Upper lobe of right lung (tissue), 1 donor: ENCODE data around the gene TNXB. TPM values are rescaled to one million over a fixed set of nuclear protein-coding genes. Genes with fewer than 3 reads are reported as not detected.

Experiments used
- ATAC-seq: fragments of 200-7000 bp; cut with Tn5 transposase; one replicate; pipeline ENCODE4 v1.9.1; 2020; ENCODE audit warnings: mild to moderate bottlenecking, moderate library complexity
- DNase-seq: peaks from one replicate; pipeline ENCODE4 v3.0.0-alpha.2; 2020
- H3K27ac ChIP-seq: fragments of 200-600 bp; one replicate; pipeline ENCODE4 v1.8.0; 2022
- H3K27me3 ChIP-seq: fragments of 200-600 bp; one replicate; pipeline ENCODE4 v1.8.0; 2022; ENCODE audit warnings: mild to moderate bottlenecking
- H3K36me3 ChIP-seq: fragments of 200-600 bp; one replicate; pipeline ENCODE4 v1.8.0; 2022
- H3K4me1 ChIP-seq: fragments of 200-600 bp; one replicate; pipeline ENCODE4 v1.8.0; 2022
- H3K4me3 ChIP-seq: fragments of 200-600 bp; one replicate; pipeline ENCODE4 v1.8.0; 2022; ENCODE audit warnings: mild to moderate bottlenecking
- H3K9me3 ChIP-seq: fragments of 200-600 bp; one replicate; pipeline ENCODE4 v1.8.0; 2022
- CTCF ChIP-seq: fragments of 200-600 bp; IDR thresholded peaks from one replicate; pipeline ENCODE4 v1.8.0; 2022; ENCODE audit warnings: antibody characterized with exemption
- intact Hi-C: fragments of 100-400 bp; cut with DNase I; formaldehyde crosslinking; loops from one replicate; pipeline ENCODE4 v1.11.0; 2022
- total RNA-seq: library from RNA; stranded (reverse); fragmentation: NEBNext Ultra II Directional; extraction: Animal tissue kit (Norgen Biotek cat#: 25700); gene quantifications from one replicate; pipeline ENCODE4 v1.2.1, GENCODE V29; 2021
- donor health status: DM: no; HTN: yes; CAD: no; lungs with severe emphysema.

Gene TNXB
- total RNA-seq, 1 donor from 2014 or later = 162 TPM

DNA sequence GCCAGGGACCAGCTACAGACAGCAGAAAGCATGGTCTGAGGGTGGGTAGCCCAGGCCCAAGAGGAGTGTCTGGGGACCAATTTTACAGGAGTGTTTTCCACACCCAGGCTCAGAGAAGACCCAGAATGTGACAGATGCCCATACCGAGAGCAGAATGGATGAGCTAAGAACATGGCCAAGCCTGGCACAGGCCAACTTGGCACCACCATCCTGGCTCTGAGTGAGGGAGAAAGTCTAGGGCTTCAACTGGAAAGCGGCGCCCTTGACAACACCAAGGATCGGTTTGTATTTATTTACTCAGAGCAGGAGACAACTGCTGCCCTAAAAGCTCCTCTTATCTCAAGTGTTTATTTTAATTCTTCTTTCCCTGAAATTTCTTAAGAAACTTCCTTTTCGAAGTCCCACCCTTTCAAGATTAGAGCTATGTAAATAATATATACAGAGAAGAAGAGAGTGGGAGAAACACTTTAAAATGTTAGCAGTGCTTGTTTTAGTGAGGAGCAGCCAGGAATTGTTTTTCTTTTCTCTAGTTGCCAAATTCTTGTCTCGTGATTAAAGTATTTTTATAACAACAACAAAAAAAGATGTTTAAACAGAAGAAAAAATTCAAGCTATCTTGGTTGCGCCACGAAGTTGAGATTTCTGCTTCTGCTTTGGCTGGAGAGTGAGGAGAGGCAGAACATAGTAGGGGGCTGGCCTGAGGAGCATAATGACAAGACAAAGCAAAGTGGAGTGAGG is 16.2 kb downstream of the TNXB start:
- Histone ChIP-seq H3K4me1 (peaks cover 25% of the 10 kb centered on the region), H3K36me3 (peaks cover 29% of the 10 kb centered on the region), H3K9me3 (no peaks in the 10 kb centered on the region), H3K4me3 (no peak overlapping the region), H3K27me3 (peaks cover 22% of the 10 kb centered on the region), H3K27ac (peak overlapping the region; percentile 78)
- no peak for TF ChIP-seq CTCF
- DNase-seq = peak; percentile 63
- peak; percentile 9 for ATAC-seq
- intact Hi-C loops = no loop called here

DNA sequence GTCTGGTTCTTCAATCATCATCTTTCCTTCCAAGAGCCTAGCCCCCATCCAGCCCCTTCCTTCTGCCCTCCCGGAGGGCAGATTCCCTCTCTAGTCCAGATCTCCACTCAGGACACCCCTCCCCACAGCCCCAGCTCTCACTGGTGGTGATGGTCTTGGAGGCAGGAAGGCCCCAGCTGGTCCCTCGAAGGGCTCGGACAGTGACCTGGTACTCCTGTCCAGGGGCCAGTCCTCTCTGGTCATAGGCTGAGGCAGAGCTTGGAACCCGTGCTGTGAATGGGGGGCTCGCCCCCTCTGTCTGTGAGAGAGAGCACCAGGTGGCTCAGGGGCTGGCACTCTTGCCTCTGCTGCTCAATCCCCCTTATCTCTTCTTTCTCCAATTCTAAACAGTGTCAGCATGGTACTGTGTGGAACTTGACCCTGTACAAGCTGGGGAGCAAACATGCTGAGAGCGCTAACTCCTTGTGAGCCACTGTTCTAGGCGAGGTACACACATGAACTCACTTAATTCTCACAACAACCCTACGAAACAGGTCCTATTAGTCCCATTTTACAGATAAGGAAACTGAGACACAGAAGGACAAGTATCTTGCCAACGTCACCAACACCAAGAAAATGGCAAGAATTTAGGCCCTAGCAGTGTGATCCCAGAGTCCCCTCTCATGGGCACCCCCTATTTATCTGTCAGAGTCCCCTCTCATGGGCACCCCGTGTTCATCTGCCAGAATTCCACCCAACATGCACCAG is 19.9 kb downstream of the TNXB start:
- Histone ChIP-seq H3K4me1 (peaks cover 38% of the 10 kb centered on the region), H3K27ac (peak overlapping the region; percentile 17), H3K4me3 (no peak overlapping the region), H3K9me3 (no peaks in the 10 kb centered on the region), H3K27me3 (no peaks in the 10 kb centered on the region), H3K36me3 (peaks cover 19% of the 10 kb centered on the region)
- intact Hi-C loops = no loop called here
- peak; percentile 60 for DNase-seq
- ATAC-seq = no peak
- TF ChIP-seq CTCF = no peak

DNA sequence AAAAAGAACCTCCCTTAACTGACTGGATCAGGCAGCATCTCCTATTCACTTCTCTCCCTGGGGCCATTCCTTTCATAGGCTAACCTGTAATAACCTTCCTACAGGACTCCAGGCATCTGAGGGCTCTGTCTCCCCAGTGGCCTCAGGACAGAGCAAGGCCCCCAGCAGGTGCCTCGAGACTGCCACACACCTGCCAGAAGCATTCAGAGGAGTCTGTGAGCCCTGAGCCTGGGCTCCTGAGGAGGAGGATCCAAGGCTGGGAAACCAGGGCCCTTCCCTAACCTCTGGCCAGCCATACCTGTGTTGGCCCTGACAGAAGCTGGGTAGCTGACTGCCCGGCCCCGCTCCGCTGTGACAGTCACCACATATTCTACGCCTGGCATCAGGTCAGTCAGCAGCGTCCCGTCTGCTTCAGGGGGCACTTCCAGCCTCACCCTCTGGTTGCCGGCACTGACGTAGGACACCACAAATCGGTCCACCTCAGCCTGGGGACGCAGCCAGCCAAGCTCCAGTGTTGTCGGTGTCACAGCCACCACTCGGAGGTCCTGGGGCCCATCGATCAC is 20.6 kb downstream of the TNXB start:
- Histone ChIP-seq H3K4me3 (no peak overlapping the region), H3K27me3 (no peaks in the 10 kb centered on the region), H3K27ac (peak overlapping the region; percentile 55), H3K36me3 (peaks cover 26% of the 10 kb centered on the region), H3K4me1 (peaks cover 35% of the 10 kb centered on the region), H3K9me3 (no peaks in the 10 kb centered on the region)
- no peak for TF ChIP-seq CTCF
- intact Hi-C loops = no loop called here
- DNase-seq (no peak), ATAC-seq (no peak)

GRCh38 chr6:32087574-32088486 is 21.3 kb downstream of the TNXB start:
- DNase-seq (peak; percentile 91), ATAC-seq (peak; percentile 87)
- peak; percentile 56 for TF ChIP-seq CTCF
- intact Hi-C loops = no loop called here
- Histone ChIP-seq H3K36me3 (peaks cover 27% of the 10 kb centered on the region), H3K9me3 (no peaks in the 10 kb centered on the region), H3K27ac (peak overlapping the region; percentile 55), H3K4me1 (peaks cover 34% of the 10 kb centered on the region), H3K27me3 (no peaks in the 10 kb centered on the region), H3K4me3 (no peak overlapping the region)
